Activated naive CD4-positive, alpha-beta T cell treated with anti-CD3 and anti-CD28 coated beads, Interleukin-2, amount 50 U/mL, for 16 hours (primary cell): ENCODE results near the gene GPRIN1.
A peak's percentile ranks its signal among the peaks of the same experiment; 100 is the strongest.
"Not testable (repeated sequence)": the region's sequence is repeated elsewhere in the genome, so short reads cannot be mapped to it uniquely, and the experiment has no call there.

ENCODE experiments used
- DNase-seq: peaks from one replicate; pipeline ENCODE4 v3.0.0-alpha.2; 2020

GPRIN1 gene

GRCh38 chr5:176596069-176596644 is 13.8 kb downstream of the GPRIN1 start:
- DNase-seq: no peak

- no peak for DNase-seq
These were observed 14.5 kb downstream of the GPRIN1 start for GRCh38 chr5:176595386-176595943.

GRCh38 chr5:176594554-176594953 is 15.4 kb downstream of the GPRIN1 start:
- no peak for DNase-seq

GRCh38 chr5:176593273-176593869 is 16.6 kb downstream of the GPRIN1 start:
- DNase-seq: no peak

GRCh38 chr5:176592573-176592972 is 17.4 kb downstream of the GPRIN1 start:
- DNase-seq: no peak

GRCh38 chr5:176591667-176592066 is 18.3 kb downstream of the GPRIN1 start:
- DNase-seq: not testable (repeated sequence)

- DNase-seq: no peak
These were observed 19.8 kb downstream of the GPRIN1 start for GRCh38 chr5:176590035-176590717.

- no peak for DNase-seq
These were observed 20.8 kb downstream of the GPRIN1 start for GRCh38 chr5:176589039-176589769.

- DNase-seq: no peak
These were observed 21.7 kb downstream of the GPRIN1 start for GRCh38 chr5:176588297-176588696.

GRCh38 chr5:176587398-176587797 is 22.6 kb downstream of the GPRIN1 start:
- no peak for DNase-seq

GRCh38 chr5:176583076-176583475 is 26.9 kb downstream of the GPRIN1 start:
- no peak for DNase-seq

- DNase-seq: no peak
These were observed 28.6 kb downstream of the GPRIN1 start for GRCh38 chr5:176581361-176581760.

- DNase-seq: no peak
These were observed 30.6 kb downstream of the GPRIN1 start for GRCh38 chr5:176579323-176579722.

- peak; percentile 38 for DNase-seq
These were observed 31.6 kb downstream of the GPRIN1 start for GRCh38 chr5:176578391-176578808.

- DNase-seq: no peak
These were observed 32.4 kb downstream of the GPRIN1 start for GRCh38 chr5:176577312-176578176.

- DNase-seq: no peak
These were observed 34.2 kb downstream of the GPRIN1 start for GRCh38 chr5:176575488-176576422.

GRCh38 chr5:176575066-176575465 is 34.9 kb downstream of the GPRIN1 start:
- DNase-seq: no peak

- no peak for DNase-seq
These were observed 35.7 kb downstream of the GPRIN1 start for GRCh38 chr5:176574297-176574591.

- peak; percentile 79 for DNase-seq
These were observed 36.2 kb downstream of the GPRIN1 start for GRCh38 chr5:176573564-176574296.

- DNase-seq: no peak
These were observed 39.9 kb downstream of the GPRIN1 start for GRCh38 chr5:176570044-176570443.

GRCh38 chr5:176568657-176569056 is 41.3 kb downstream of the GPRIN1 start:
- no peak for DNase-seq
